Epithelial cell of prostate (primary cell): ENCODE data around the gene C1RL.
A peak's percentile ranks its signal among the peaks of the same experiment; 100 is the strongest.
"Not testable (repeated sequence)": the region's sequence is repeated elsewhere in the genome, so short reads cannot be mapped to it uniquely, and the experiment has no call there.

ENCODE experiments used
- DNase-seq: peaks from one replicate; pipeline ENCODE4 v3.0.0-alpha.2; 2011; ENCODE audit warnings: low read depth, low spot score
- H3K27ac ChIP-seq: fragments of 450-650 bp; 2 replicates; pipeline ENCODE4 v1.5.1; 2017; ENCODE audit warnings: mild to moderate bottlenecking

The C1RL gene

GRCh38 chr12:7117670-7118069 lies 8.7 kb upstream of the C1RL start:
- H3K27ac ChIP-seq, result no peak overlapping the region
- no peak for DNase-seq

- H3K27ac ChIP-seq, result no peak overlapping the region
- no peak for DNase-seq
These were observed 7.9 kb upstream of the C1RL start for GRCh38 chr12:7116916-7117315.

GRCh38 chr12:7116196-7116595 lies 7.2 kb upstream of the C1RL start:
- H3K27ac ChIP-seq, result no peak overlapping the region
- no peak for DNase-seq

GRCh38 chr12:7114851-7115250 lies 5.8 kb upstream of the C1RL start:
- no peak for DNase-seq
- no peak overlapping the region for H3K27ac ChIP-seq

GRCh38 chr12:7114008-7114407 lies 5.0 kb upstream of the C1RL start:
- no peak overlapping the region for H3K27ac ChIP-seq
- no peak for DNase-seq

- no peak overlapping the region for H3K27ac ChIP-seq
- DNase-seq, result no peak
These were observed 4.4 kb upstream of the C1RL start for GRCh38 chr12:7113389-7113871.

GRCh38 chr12:7112041-7112440 lies 3.0 kb upstream of the C1RL start:
- H3K27ac ChIP-seq, result no peak overlapping the region
- DNase-seq, result no peak

- H3K27ac ChIP-seq, result no peak overlapping the region
These were observed 1.6 kb upstream of the C1RL start for GRCh38 chr12:7110661-7111060.

GRCh38 chr12:7109572-7109920 lies 532 bp upstream of the C1RL start:
- DNase-seq, result no peak

More at GRCh38 chr12:7110661-7111060, 1.6 kb upstream of the C1RL start:
- DNase-seq, result no peak

GRCh38 chr12:7108003-7108795 lies 815 bp downstream of the C1RL start:
- H3K27ac ChIP-seq, result peak overlapping the region; percentile 93
- DNase-seq, result peak; percentile 39

More at GRCh38 chr12:7109572-7109920, 532 bp upstream of the C1RL start:
- peak overlapping the region; percentile 93 for H3K27ac ChIP-seq

- peak overlapping the region; percentile 93 for H3K27ac ChIP-seq
- DNase-seq, result no peak
These were observed 1.4 kb downstream of the C1RL start for GRCh38 chr12:7107636-7108002.

- not testable (repeated sequence) for DNase-seq
- peak overlapping the region; percentile 93 for H3K27ac ChIP-seq
These were observed 1.8 kb downstream of the C1RL start for GRCh38 chr12:7107181-7107580.

- no peak for DNase-seq
- H3K27ac ChIP-seq, result no peak overlapping the region
These were observed 2.9 kb downstream of the C1RL start for GRCh38 chr12:7106082-7106481.

GRCh38 chr12:7103837-7104584 lies 5.0 kb downstream of the C1RL start:
- no peak overlapping the region for H3K27ac ChIP-seq
- DNase-seq, result no peak

- no peak overlapping the region for H3K27ac ChIP-seq
- no peak for DNase-seq
These were observed 6.4 kb downstream of the C1RL start for GRCh38 chr12:7102582-7102981.

GRCh38 chr12:7101694-7102131 lies 7.3 kb downstream of the C1RL start:
- no peak for DNase-seq
- H3K27ac ChIP-seq, result no peak overlapping the region

- no peak for DNase-seq
- H3K27ac ChIP-seq, result no peak overlapping the region
These were observed 7.8 kb downstream of the C1RL start for GRCh38 chr12:7101047-7101693.

- no peak for DNase-seq
- no peak overlapping the region for H3K27ac ChIP-seq
These were observed 8.8 kb downstream of the C1RL start for GRCh38 chr12:7100239-7100638.

GRCh38 chr12:7099290-7099996 lies 9.6 kb downstream of the C1RL start:
- no peak for DNase-seq
- H3K27ac ChIP-seq, result no peak overlapping the region

- no peak for DNase-seq
These were observed 12.0 kb downstream of the C1RL start for GRCh38 chr12:7096979-7097378.

More at GRCh38 chr12:7096979-7097378, 12.0 kb downstream of the C1RL start:
- H3K27ac ChIP-seq, result no peak overlapping the region
